SJSA1 (cell line): ENCODE results near the gene DIS3L2. TPM values are rescaled to one million over a fixed set of nuclear protein-coding genes. Genes with fewer than 3 reads are reported as not detected.
"Not testable (repeated sequence)": the region's sequence is repeated elsewhere in the genome, so short reads cannot be mapped to it uniquely, and the experiment has no call there.

Experiments used
- DNase-seq, 2 experiments: peaks; one replicate each; pipeline ENCODE4 v3.0.0-alpha.2; 2015 to 2020; ENCODE audit warnings: low spot score in 2 of 2, low read depth in 1 of 2
- H3K27ac ChIP-seq: fragments of 250-450 bp; sonication (Bioruptor Pico); 2 replicates; pipeline ENCODE4 v1.5.1; 2020; ENCODE audit warnings: mild to moderate bottlenecking, moderate library complexity
- H3K27me3 ChIP-seq: fragments of 250-450 bp; sonication (Bioruptor Pico); replicated peaks from 2 replicates; pipeline ENCODE4 v1.5.1; 2020; ENCODE audit warnings: mild to moderate bottlenecking, moderate library complexity
- H3K36me3 ChIP-seq: fragments of 250-450 bp; sonication (Bioruptor Pico); 2 replicates; pipeline ENCODE4 v1.5.1; 2020; ENCODE audit warnings: mild to moderate bottlenecking
- H3K4me1 ChIP-seq: fragments of 250-450 bp; sonication (Bioruptor Pico); replicated peaks from 2 replicates; pipeline ENCODE4 v1.6.1; 2021; ENCODE audit warnings: mild to moderate bottlenecking
- H3K4me3 ChIP-seq: fragments of 250-450 bp; sonication (Bioruptor Pico); 2 replicates; pipeline ENCODE4 v1.5.1; 2020; ENCODE audit warnings: mild to moderate bottlenecking
- H3K9me3 ChIP-seq: fragments of 250-450 bp; sonication (Bioruptor Pico); replicated peaks from 2 replicates; pipeline ENCODE4 v1.5.1; 2020; ENCODE audit warnings: mild to moderate bottlenecking
- total RNA-seq: library from RNA; depleted of rRNA; stranded (reverse); fragments of >200 nt; shearing (Covaris generic); gene quantifications from 2 replicates; pipeline ENCODE4 v1.2.3, GENCODE V29; 2014

DIS3L2 gene
- total RNA-seq, 1 experiment from 2014 or later = 20.6 TPM

DNA sequence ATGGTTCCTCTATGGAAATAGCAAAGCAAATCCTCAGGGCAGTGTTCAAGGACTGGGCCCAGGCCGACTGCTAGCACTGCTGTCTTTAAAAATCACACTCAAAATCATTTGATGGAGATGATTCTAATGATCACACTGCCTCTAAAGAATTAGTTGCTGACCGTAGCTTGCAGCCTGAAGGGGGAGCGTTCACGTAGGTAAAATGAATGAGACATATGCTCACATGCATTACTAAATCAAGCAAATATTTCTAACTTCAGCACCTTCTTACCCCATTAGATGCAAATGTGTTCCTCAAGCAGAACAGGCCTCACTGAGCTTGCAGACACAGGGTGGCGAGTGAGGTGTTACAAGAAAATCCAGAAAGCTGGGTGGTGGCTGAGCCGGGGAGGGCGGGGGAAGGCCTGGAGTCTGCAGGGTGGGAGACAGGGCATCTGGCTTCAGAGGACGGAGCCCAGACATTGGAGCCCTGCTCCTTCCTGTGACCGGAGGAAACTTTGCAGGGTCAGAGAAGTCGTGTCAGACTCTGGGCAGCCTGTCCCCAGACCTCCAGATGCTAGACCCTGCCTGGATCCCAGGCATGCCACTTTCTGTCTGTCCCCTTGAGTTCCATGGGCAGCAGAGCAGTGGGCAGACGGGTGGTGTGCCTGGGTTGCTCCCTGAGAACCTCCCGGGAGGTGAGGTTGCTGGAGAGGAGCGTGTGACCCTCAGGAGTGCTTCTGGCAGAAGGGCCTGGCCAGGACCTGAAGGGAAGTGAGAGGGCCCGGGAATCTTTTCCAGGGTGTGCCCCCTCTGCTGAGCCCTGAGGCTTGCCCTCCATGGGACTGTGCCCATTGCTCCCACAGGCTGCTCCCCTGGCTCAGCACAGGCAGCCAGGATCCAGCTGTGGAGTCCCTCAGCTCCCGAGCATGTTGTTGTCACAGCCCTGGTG is 28.3 kb upstream of the DIS3L2 start:
- peak in 1 of 2 experiments; percentile 35 for DNase-seq
- H3K4me1 ChIP-seq = no peaks in the 10 kb centered on the region
- no peaks in the 10 kb centered on the region for H3K36me3 ChIP-seq
- H3K9me3 ChIP-seq = no peaks in the 10 kb centered on the region
- peaks cover 11% of the 10 kb centered on the region for H3K27me3 ChIP-seq
- H3K4me3 ChIP-seq = no peak overlapping the region
- H3K27ac ChIP-seq = no peak overlapping the region

- H3K4me1 ChIP-seq = no peaks in the 10 kb centered on the region
- peak in 1 of 2 experiments; percentile 38 for DNase-seq
- H3K27me3 ChIP-seq = peaks cover 4% of the 10 kb centered on the region; the same call in 1 of the 2 replicates
- no peak overlapping the region for H3K27ac ChIP-seq
- no peaks in the 10 kb centered on the region for H3K36me3 ChIP-seq
- H3K4me3 ChIP-seq = no peak overlapping the region
- no peaks in the 10 kb centered on the region for H3K9me3 ChIP-seq
Measured at GRCh38 chr2:231933916-231934401, 27.6 kb upstream of the DIS3L2 start.

DNA sequence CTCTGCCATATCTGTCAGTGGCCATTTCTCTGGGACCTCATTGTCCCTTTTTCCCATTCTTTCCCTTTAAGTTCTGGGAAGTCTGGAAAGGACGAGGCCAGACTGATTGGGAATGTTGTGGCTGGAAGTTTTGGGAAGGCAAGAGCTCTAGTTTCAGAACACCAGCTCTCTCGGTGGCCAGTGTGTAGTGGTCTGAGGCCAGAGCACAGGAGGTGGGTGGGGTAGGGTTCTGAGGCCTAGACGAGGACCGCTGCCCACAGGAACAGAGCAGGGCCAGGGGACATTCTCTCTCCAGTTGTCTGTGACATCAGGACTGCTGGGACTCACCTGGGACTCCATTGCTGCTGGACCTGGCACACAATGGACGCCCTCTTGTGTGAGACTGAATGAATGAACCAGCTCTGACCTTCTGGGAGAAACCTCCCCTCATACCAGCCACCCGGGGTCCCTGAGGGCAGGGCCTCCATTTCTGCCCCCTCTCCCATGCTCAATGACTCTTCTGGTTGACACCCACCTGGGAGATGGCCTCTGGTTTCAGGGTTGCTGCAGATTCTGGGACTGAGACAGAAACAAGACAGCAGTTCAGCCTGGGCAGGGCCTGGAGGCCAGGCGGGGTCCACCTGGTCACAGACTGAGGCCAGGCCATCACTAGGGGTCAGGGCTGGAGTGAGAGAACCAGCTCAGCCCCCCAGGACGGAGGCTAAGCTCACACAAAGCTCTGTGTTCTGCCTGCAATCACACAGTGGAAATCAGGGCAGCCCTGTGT is 26.9 kb upstream of the DIS3L2 start:
- H3K4me3 ChIP-seq = no peak overlapping the region
- no peaks in the 10 kb centered on the region for H3K36me3 ChIP-seq
- H3K4me1 ChIP-seq = no peaks in the 10 kb centered on the region
- H3K9me3 ChIP-seq = no peaks in the 10 kb centered on the region
- H3K27me3 ChIP-seq = peaks cover 2% of the 10 kb centered on the region; the same call in 1 of the 2 replicates
- no peak overlapping the region for H3K27ac ChIP-seq
- DNase-seq = peak in 1 of 2 experiments; percentile 34

- Histone ChIP-seq H3K9me3 (no peaks in the 10 kb centered on the region), H3K36me3 (no peaks in the 10 kb centered on the region), H3K27ac (no peak overlapping the region), H3K4me1 (no peaks in the 10 kb centered on the region), H3K4me3 (no peak overlapping the region), H3K27me3 (peaks cover 2% of the 10 kb centered on the region; the same call in 1 of the 2 replicates)
- no peak for DNase-seq
Measured at GRCh38 chr2:231935207-231935524, 26.3 kb upstream of the DIS3L2 start.

DNA sequence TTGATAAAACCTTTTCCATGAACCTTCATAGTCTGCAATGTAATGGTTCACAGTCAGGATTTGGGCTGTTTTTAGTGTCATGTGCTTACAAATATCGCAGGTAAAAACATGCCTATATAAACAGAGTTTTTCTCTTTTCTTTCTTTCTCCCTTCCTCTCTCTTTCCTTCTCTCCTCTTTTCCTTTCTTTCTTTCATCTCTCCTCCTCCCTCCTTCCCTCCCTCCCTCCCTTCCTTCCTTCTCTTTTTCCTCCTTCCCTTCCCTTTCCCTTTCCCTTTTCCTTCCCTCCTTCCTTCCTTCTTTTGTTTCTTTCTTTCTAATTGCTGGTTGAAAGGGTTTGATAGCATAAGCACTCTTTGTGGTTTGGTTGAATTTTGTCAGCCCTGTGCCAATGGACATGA is 25.7 kb upstream of the DIS3L2 start:
- Histone ChIP-seq H3K27me3 (no peaks in the 10 kb centered on the region; the same call in 1 of the 2 replicates), H3K9me3 (no peaks in the 10 kb centered on the region), H3K36me3 (no peaks in the 10 kb centered on the region), H3K27ac (no peak overlapping the region), H3K4me3 (no peak overlapping the region), H3K4me1 (no peaks in the 10 kb centered on the region)
- no peak for DNase-seq

- no peaks in the 10 kb centered on the region; the same call in 1 of the 2 replicates for H3K27me3 ChIP-seq
- no peaks in the 10 kb centered on the region for H3K36me3 ChIP-seq
- no peak overlapping the region for H3K4me3 ChIP-seq
- no peaks in the 10 kb centered on the region for H3K4me1 ChIP-seq
- no peaks in the 10 kb centered on the region for H3K9me3 ChIP-seq
- H3K27ac ChIP-seq = no peak overlapping the region
- no peak for DNase-seq
Measured at GRCh38 chr2:231936491-231936890, 25.0 kb upstream of the DIS3L2 start.

GRCh38 chr2:231937057-231937456 is 24.5 kb upstream of the DIS3L2 start:
- Histone ChIP-seq H3K27me3 (0 out of 2 replicates have a peak, but pooled peaks cover 1% of the 10 kb centered on the region), H3K4me1 (no peaks in the 10 kb centered on the region), H3K9me3 (no peaks in the 10 kb centered on the region), H3K4me3 (no peak overlapping the region), H3K27ac (no peak overlapping the region), H3K36me3 (no peaks in the 10 kb centered on the region)
- no peak for DNase-seq

- peak in 1 of 2 experiments; percentile 9 for DNase-seq
- Histone ChIP-seq H3K4me1 (no peaks in the 10 kb centered on the region), H3K9me3 (no peaks in the 10 kb centered on the region), H3K4me3 (no peak overlapping the region), H3K36me3 (no peaks in the 10 kb centered on the region), H3K27me3 (peaks cover 9% of the 10 kb centered on the region; the same call in 1 of the 2 replicates), H3K27ac (no peak overlapping the region)
Measured at GRCh38 chr2:231939022-231939421, 22.5 kb upstream of the DIS3L2 start.

DNA sequence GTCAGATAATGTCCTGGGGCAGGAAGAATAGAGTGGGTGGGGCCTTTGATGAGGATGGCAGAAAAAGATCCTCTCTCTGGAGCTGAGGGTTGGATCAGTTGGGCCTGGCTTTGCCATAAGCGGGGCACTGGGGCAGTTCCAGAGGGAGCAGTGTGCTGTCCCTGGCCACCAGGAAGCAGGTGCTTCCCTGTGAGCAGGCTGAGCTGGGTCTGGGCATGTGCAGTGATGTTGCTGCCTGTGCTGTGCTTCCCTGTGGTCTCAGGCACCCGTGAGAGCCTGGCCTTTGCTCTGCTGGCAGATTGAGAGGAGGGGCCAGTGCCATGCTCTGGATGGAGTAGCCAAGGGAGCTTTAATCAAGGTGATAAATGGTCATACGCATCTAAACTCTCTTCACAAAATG is 20.7 kb upstream of the DIS3L2 start:
- H3K36me3 ChIP-seq = no peaks in the 10 kb centered on the region
- no peak overlapping the region for H3K4me3 ChIP-seq
- peak in 1 of 2 experiments; percentile 11 for DNase-seq
- H3K27me3 ChIP-seq = peaks cover 9% of the 10 kb centered on the region; the same call in 1 of the 2 replicates
- H3K4me1 ChIP-seq = no peaks in the 10 kb centered on the region
- no peak overlapping the region for H3K27ac ChIP-seq
- no peaks in the 10 kb centered on the region for H3K9me3 ChIP-seq

DNA sequence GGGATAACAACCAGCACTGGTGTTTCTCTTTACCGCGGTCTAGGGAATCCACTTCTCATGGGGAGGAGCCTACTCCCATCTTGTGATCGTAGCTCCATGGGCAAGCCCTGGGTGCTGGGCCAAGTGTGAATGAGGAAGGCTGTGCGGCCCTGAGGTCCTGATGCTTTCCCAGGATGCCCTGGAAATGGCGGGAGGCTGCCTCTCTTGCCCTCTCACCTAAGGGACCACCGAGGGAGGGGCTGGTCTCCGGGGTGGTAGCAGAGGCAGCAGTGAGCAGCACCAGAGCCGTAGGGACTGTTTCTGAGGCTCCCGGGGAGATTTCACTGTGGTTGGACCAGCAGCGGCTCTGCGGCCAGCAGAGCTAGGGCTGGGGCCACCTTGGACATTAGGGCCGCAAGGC is 19.8 kb upstream of the DIS3L2 start:
- Histone ChIP-seq H3K27ac (no peak overlapping the region), H3K9me3 (no peaks in the 10 kb centered on the region), H3K4me1 (no peaks in the 10 kb centered on the region), H3K4me3 (no peak overlapping the region), H3K27me3 (peaks cover 9% of the 10 kb centered on the region; the same call in 1 of the 2 replicates), H3K36me3 (no peaks in the 10 kb centered on the region)
- DNase-seq = peak in 1 of 2 experiments; percentile 37

DNA sequence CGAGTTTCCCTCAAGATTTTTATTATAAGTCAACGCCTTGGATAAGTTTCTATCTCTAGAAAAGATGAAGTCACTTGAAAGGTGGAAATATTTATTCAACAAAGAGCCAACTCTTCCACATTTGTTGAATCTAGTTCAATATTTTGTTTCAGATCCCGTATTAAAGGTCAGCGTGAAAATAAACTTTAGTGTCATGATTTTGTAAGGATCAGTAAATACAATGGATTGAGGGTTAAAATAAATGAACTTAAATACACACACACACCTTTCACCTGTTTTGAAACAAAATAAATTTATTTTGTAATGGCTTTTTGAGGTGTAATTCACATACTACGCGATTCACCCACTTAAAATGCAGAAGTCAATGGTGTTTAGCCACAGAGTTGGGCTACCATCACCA is 19.3 kb upstream of the DIS3L2 start:
- no peaks in the 10 kb centered on the region for H3K36me3 ChIP-seq
- no peak overlapping the region for H3K4me3 ChIP-seq
- H3K4me1 ChIP-seq = no peaks in the 10 kb centered on the region
- H3K27ac ChIP-seq = no peak overlapping the region
- peaks cover 9% of the 10 kb centered on the region; the same call in 1 of the 2 replicates for H3K27me3 ChIP-seq
- no peaks in the 10 kb centered on the region for H3K9me3 ChIP-seq
- no peak for DNase-seq

DNA sequence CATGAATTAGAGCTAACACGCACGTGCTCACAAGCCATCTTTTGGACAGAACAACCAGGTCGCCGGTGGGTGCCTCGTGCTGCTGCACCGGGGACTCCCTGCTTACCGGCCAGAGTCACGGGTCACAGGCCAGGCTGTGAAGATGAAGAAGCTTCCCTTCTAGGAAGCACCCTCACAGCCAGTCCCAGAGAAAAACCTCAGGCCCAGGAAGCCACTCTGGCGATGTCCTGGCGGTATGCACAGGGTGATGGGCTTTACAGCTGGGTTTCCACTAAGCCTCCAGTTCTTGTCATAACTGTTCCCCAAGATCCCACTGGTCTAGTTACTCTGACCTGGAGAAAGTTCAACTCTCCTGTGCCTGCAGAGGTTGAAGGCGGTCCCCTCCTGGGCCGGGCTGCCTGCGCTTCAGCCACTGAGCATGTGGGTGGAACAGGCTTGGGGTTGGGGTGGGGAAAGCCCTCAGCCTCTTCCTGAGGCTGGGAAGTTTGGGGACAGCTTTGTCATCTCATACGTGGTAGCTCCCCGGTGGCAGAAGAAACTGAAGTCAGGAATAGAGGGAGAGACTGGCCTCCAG is 15.2 kb upstream of the DIS3L2 start:
- peaks cover 9% of the 10 kb centered on the region; the same call in 1 of the 2 replicates for H3K27me3 ChIP-seq

GRCh38 chr2:231947112-231947511 is 14.4 kb upstream of the DIS3L2 start:
- not testable (repeated sequence) for H3K36me3 ChIP-seq, H3K27me3 ChIP-seq, H3K27ac ChIP-seq, H3K4me1 ChIP-seq, H3K9me3 ChIP-seq, H3K4me3 ChIP-seq
- DNase-seq = peak in 1 of 2 experiments; percentile 14

More for the DNA sequence above, 15.2 kb upstream of the DIS3L2 start:
- H3K9me3 ChIP-seq = no peaks in the 10 kb centered on the region
- peak in 1 of 2 experiments; percentile 30 for DNase-seq
- H3K4me3 ChIP-seq = no peak overlapping the region
- H3K36me3 ChIP-seq = no peaks in the 10 kb centered on the region
- H3K27ac ChIP-seq = no peak overlapping the region
- H3K4me1 ChIP-seq = no peaks in the 10 kb centered on the region
